Activated T-cell treated with anti-CD3 and anti-CD28 coated beads for 48 hours (primary cell): ENCODE data around the gene WSCD1.

Experiments used
- DNase-seq: peaks from one replicate; pipeline ENCODE4 v3.0.0-alpha.2; 2020; ENCODE audit warnings: low read depth

The WSCD1 gene

GRCh38 chr17:6061290-6061689, 8.9 kb upstream of the WSCD1 start:
- no peak for DNase-seq

- DNase-seq: no peak
These were observed 5.3 kb upstream of the WSCD1 start for GRCh38 chr17:6064868-6065267.

GRCh38 chr17:6065351-6065750, 4.8 kb upstream of the WSCD1 start:
- no peak for DNase-seq

GRCh38 chr17:6066183-6066948, 3.8 kb upstream of the WSCD1 start:
- DNase-seq: no peak

- no peak for DNase-seq
These were observed 3.1 kb upstream of the WSCD1 start for GRCh38 chr17:6067060-6067459.

GRCh38 chr17:6070430-6070912, 292 bp downstream of the WSCD1 start:
- DNase-seq: no peak

GRCh38 chr17:6070913-6071511, 833 bp downstream of the WSCD1 start:
- DNase-seq: no peak

GRCh38 chr17:6071528-6072065, 1.4 kb downstream of the WSCD1 start:
- DNase-seq: no peak

- no peak for DNase-seq
These were observed 2.0 kb downstream of the WSCD1 start for GRCh38 chr17:6072157-6072556.

- DNase-seq: no peak
These were observed 2.4 kb downstream of the WSCD1 start for GRCh38 chr17:6072611-6073010.

GRCh38 chr17:6073620-6074019, 3.4 kb downstream of the WSCD1 start:
- DNase-seq: no peak

GRCh38 chr17:6075050-6075449, 4.9 kb downstream of the WSCD1 start:
- DNase-seq: no peak

GRCh38 chr17:6075845-6076244, 5.7 kb downstream of the WSCD1 start:
- DNase-seq: no peak

GRCh38 chr17:6077752-6078151, 7.6 kb downstream of the WSCD1 start:
- no peak for DNase-seq

- DNase-seq: no peak
These were observed 8.3 kb downstream of the WSCD1 start for GRCh38 chr17:6078458-6078871.

- DNase-seq: no peak
These were observed 9.1 kb downstream of the WSCD1 start for GRCh38 chr17:6079155-6079888.

GRCh38 chr17:6079960-6080359, 9.8 kb downstream of the WSCD1 start:
- DNase-seq: no peak

GRCh38 chr17:6080711-6081430, 10.7 kb downstream of the WSCD1 start:
- no peak for DNase-seq

- no peak for DNase-seq
These were observed 12.2 kb downstream of the WSCD1 start for GRCh38 chr17:6082335-6082734.

GRCh38 chr17:6084311-6085161, 14.4 kb downstream of the WSCD1 start:
- DNase-seq: no peak

GRCh38 chr17:6085812-6086211, 15.6 kb downstream of the WSCD1 start:
- no peak for DNase-seq
